Measurements from ENCODE around the gene ENKUR. TPM values are rescaled to one million over a fixed set of nuclear protein-coding genes. Genes with fewer than 3 reads are reported as not detected.

Gene ENKUR
- total and polyA plus RNA-seq, 2 donors from 2014 or later, result 0.41 to 0.73 TPM

- H3K4me1 ChIP-seq (ENCODE audit: control insufficient read depth in 2 of 3, insufficient read depth in 2 of 3, low read depth in 1 of 3, low read length in 3 of 3), result no peaks in the 10 kb centered on the region
- DNase-seq, result peak in 1 of 5 donors; percentile 37
- intact Hi-C loops (cut with DNase I), result no loop called here
- H3K9me3 ChIP-seq (ENCODE audit: control insufficient read depth in 2 of 3, insufficient read depth in 1 of 3, low read length in 3 of 3), result no peaks in the 10 kb centered on the region
- FAIRE-seq, result no peak
- H3K4me3 ChIP-seq (ENCODE audit: low read length in 3 of 3), result no peak overlapping the region
- no peak overlapping the region for H3K9ac ChIP-seq (ENCODE audit: low read length in 3 of 3)
- no peaks in the 10 kb centered on the region for H3K36me3 ChIP-seq (ENCODE audit: control insufficient read depth in 2 of 3, insufficient read depth in 3 of 3, low read length in 3 of 3)
- H3K27me3 ChIP-seq (ENCODE audit: control insufficient read depth, insufficient read depth, low read length), result no peaks in the 10 kb centered on the region
- TF ChIP-seq, protein P1, sequence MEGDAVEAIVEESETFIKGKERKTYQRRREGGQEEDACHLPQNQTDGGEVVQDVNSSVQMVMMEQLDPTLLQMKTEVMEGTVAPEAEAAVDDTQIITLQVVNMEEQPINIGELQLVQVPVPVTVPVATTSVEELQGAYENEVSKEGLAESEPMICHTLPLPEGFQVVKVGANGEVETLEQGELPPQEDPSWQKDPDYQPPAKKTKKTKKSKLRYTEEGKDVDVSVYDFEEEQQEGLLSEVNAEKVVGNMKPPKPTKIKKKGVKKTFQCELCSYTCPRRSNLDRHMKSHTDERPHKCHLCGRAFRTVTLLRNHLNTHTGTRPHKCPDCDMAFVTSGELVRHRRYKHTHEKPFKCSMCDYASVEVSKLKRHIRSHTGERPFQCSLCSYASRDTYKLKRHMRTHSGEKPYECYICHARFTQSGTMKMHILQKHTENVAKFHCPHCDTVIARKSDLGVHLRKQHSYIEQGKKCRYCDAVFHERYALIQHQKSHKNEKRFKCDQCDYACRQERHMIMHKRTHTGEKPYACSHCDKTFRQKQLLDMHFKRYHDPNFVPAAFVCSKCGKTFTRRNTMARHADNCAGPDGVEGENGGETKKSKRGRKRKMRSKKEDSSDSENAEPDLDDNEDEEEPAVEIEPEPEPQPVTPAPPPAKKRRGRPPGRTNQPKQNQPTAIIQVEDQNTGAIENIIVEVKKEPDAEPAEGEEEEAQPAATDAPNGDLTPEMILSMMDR (IDR thresholded peaks at IDR 0.05; ENCODE audit: borderline replicate concordance, extremely low read depth, insufficient read depth), result no peak
- no peak overlapping the region for H3K27ac ChIP-seq (ENCODE audit: low read depth in 2 of 2, low read length in 2 of 2)
These were observed 26.9 kb downstream of the ENKUR start for GRCh38 chr10:24988831-24989640.

DNA sequence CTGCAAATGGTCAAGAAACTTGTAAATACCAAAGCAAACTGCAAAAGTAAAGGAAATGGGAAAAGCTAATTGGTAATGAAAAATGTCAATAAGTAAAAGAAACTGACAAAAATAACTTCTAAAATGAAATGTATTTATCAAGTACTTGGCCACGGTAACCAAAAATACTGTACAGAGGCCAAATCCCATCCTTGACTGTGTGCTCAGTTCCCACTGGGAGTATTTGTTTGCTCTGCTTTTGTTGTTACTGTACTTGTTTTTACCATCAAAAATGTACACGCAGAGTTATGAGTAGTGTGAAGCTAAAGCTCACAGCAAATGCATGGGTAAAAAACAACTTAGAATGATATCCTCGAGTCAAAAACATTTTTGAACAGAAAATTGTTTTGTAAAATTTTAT lies 31.1 kb downstream of the ENKUR start:
- FAIRE-seq (no peak), DNase-seq (no peak)
- Histone ChIP-seq H3K27me3 (ENCODE audit: control insufficient read depth, insufficient read depth, low read length) (no peaks in the 10 kb centered on the region), H3K9ac (ENCODE audit: low read length in 3 of 3) (no peak overlapping the region), H3K4me1 (ENCODE audit: control insufficient read depth in 2 of 3, insufficient read depth in 2 of 3, low read depth in 1 of 3, low read length in 3 of 3) (no peaks in the 10 kb centered on the region), H3K36me3 (ENCODE audit: control insufficient read depth in 2 of 3, insufficient read depth in 3 of 3, low read length in 3 of 3) (no peaks in the 10 kb centered on the region), H3K27ac (ENCODE audit: low read depth in 2 of 2, low read length in 2 of 2) (no peak overlapping the region), H3K4me3 (ENCODE audit: low read length in 3 of 3) (no peak overlapping the region), H3K9me3 (ENCODE audit: control insufficient read depth in 2 of 3, insufficient read depth in 1 of 3, low read length in 3 of 3) (no peaks in the 10 kb centered on the region)
- intact Hi-C loops (cut with DNase I), result no loop called here
- TF ChIP-seq, protein P1 (IDR thresholded peaks at IDR 0.05; ENCODE audit: borderline replicate concordance, extremely low read depth, insufficient read depth), result no peak

- no peaks in the 10 kb centered on the region for H3K4me1 ChIP-seq (ENCODE audit: control insufficient read depth in 2 of 3, insufficient read depth in 2 of 3, low read depth in 1 of 3, low read length in 3 of 3)
- H3K27ac ChIP-seq (ENCODE audit: low read depth in 2 of 2, low read length in 2 of 2), result no peak overlapping the region
- no peaks in the 10 kb centered on the region for H3K36me3 ChIP-seq (ENCODE audit: control insufficient read depth in 2 of 3, insufficient read depth in 3 of 3, low read length in 3 of 3)
- TF ChIP-seq, protein P1 (IDR thresholded peaks at IDR 0.05; ENCODE audit: borderline replicate concordance, extremely low read depth, insufficient read depth), result no peak
- H3K9me3 ChIP-seq (ENCODE audit: control insufficient read depth in 2 of 3, insufficient read depth in 1 of 3, low read length in 3 of 3), result no peaks in the 10 kb centered on the region
- intact Hi-C loops (cut with DNase I), result no loop called here
- no peak overlapping the region for H3K4me3 ChIP-seq (ENCODE audit: low read length in 3 of 3)
- FAIRE-seq (no peak), DNase-seq (no peak)
- no peaks in the 10 kb centered on the region for H3K27me3 ChIP-seq (ENCODE audit: control insufficient read depth, insufficient read depth, low read length)
- no peak overlapping the region for H3K9ac ChIP-seq (ENCODE audit: low read length in 3 of 3)
These were observed 32.0 kb downstream of the ENKUR start for GRCh38 chr10:24983946-24984345.
